ENCODE data around the gene GRIN3B.
A peak's percentile ranks its signal among the peaks of the same experiment; 100 is the strongest.

The GRIN3B gene

GRCh38 chr19:1026783-1027649, 26.8 kb downstream of the GRIN3B start (continued):
- no peak for TF ChIP-seq ZNF521 (tag by site-specific recombination; IDR thresholded peaks at IDR 0.05)
- no peak for TF ChIP-seq ZNF221 (tag by site-specific recombination; IDR thresholded peaks at IDR 0.05; ENCODE audit: borderline replicate concordance)
- no peak for TF ChIP-seq ZNF645 (tag by site-specific recombination; IDR thresholded peaks at IDR 0.05)

GRCh38 chr19:1027650-1028061, 27.4 kb downstream of the GRIN3B start:
- no peak overlapping the region for H3K27ac ChIP-seq (ENCODE audit: extremely low read depth, low read depth, low read length)
- ChIA-PET POLR2A (interaction anchor here (0.6 to 6.2 kb wide), 7 partner anchors 12 to 386 kb away, joined by 3 to 60 read pairs (median 8); partner anchors contain the start of genes ABCA7, CIRBP and GPX4), CTCF (interaction anchor here (0.6 kb wide), 1 partner anchor 306 kb away, joined by 3 read pairs; no protein-coding TSS in a partner anchor)
- no peak for TF ChIP-seq ZNF785 (tag by site-specific recombination; IDR thresholded peaks at IDR 0.05)
- TF ChIP-seq ZNF280D (tag by site-specific recombination; IDR thresholded peaks at IDR 0.05), result 0 out of 2 replicates have a peak, but pooled peaks have one; percentile 33
- TF ChIP-seq HIC1 (tag by site-specific recombination; IDR thresholded peaks at IDR 0.05), result peak; percentile 81; the same call in 1 of the 2 replicates
- no peak for TF ChIP-seq BCL6B (tag by site-specific recombination; IDR thresholded peaks at IDR 0.05)
- no peak for TF ChIP-seq MEIS1 (CRISPR knock-in tag; IDR thresholded peaks at IDR 0.05; ENCODE audit: borderline replicate concordance)
- 0 out of 2 replicates have a peak, but pooled peaks have one; percentile 32 for TF ChIP-seq ZBTB8A (tag by site-specific recombination; IDR thresholded peaks at IDR 0.05)
- no peak; the same call in 1 of the 2 replicates for TF ChIP-seq ZBTB7A (tag by site-specific recombination; IDR thresholded peaks at IDR 0.05; ENCODE audit: low read depth)
- TF ChIP-seq ZNF449 (tag by site-specific recombination; IDR thresholded peaks at IDR 0.05), result no peak
- TF ChIP-seq ZNF580 (tag by site-specific recombination; IDR thresholded peaks at IDR 0.05), result no peak
- no peak for TF ChIP-seq ZFP37 (tag by site-specific recombination; IDR thresholded peaks at IDR 0.05)
- no peak for TF ChIP-seq ZFP69B (tag by site-specific recombination; IDR thresholded peaks at IDR 0.05)
- no peak for TF ChIP-seq ZNF514 (tag by site-specific recombination; IDR thresholded peaks at IDR 0.05)
- H3K4me3 ChIP-seq (ENCODE audit: low read depth, low read length), result no peak overlapping the region; the same call in 1 of the 2 replicates
- no peaks in the 10 kb centered on the region for H3K9me3 ChIP-seq (ENCODE audit: control insufficient read depth, insufficient read depth, low read depth, low read length)
- H3K36me3 ChIP-seq (ENCODE audit: control insufficient read depth in 2 of 2, insufficient read depth in 1 of 2, low read length in 2 of 2), result peaks cover 0 to 5% of the 10 kb centered on the region in 2 experiments; a peak in 1 of 3 replicates
- H3K4me1 ChIP-seq (ENCODE audit: control insufficient read depth, insufficient read depth, low read length), result peaks cover 5% of the 10 kb centered on the region; the same call in 1 of the 2 replicates
